HEK293 (cell line): Measurements from ENCODE around the gene PROCA1.

Experiments
- PATZ1 ChIP-seq: fragments of 450-650 bp; formaldehyde crosslinking; IDR thresholded peaks from 2 replicates; pipeline ENCODE4 v1.5.1; 2016; ENCODE audit warnings: missing biosample characterization, missing genetic modification characterization
- ZNF114 ChIP-seq: fragments of 450-650 bp; formaldehyde crosslinking; IDR thresholded peaks from 2 replicates; pipeline ENCODE4 v1.5.0; 2017; ENCODE audit warnings: missing biosample characterization, missing genetic modification characterization
- ZNF133 ChIP-seq: fragments of 450-650 bp; formaldehyde crosslinking; IDR thresholded peaks from 2 replicates; pipeline ENCODE4 v1.5.1; 2016; ENCODE audit warnings: missing biosample characterization, missing genetic modification characterization
- ZNF274 ChIP-seq, 2 experiments: fragments of 200-500 bp in 1 of 2; fragments of 450-650 bp in 1 of 2; sonication (Bioruptor generic) in 1 of 2; formaldehyde crosslinking in 1 of 2; IDR thresholded peaks; 2 replicates each; pipeline versions ENCODE4 v1.5.1 to v1.6.1; 2014 to 2016; ENCODE audit warnings: borderline replicate concordance in 1 of 2, inconsistent platforms in 1 of 2, low read length in 1 of 2, missing biosample characterization in 1 of 2, missing genetic modification characterization in 1 of 2
- ZNF366 ChIP-seq: fragments of 450-650 bp; formaldehyde crosslinking; conservative IDR thresholded peaks from 2 replicates; pipeline ENCODE4 v1.5.1; 2016; ENCODE audit warnings: missing biosample characterization, missing genetic modification characterization
- TF ChIP-seq, protein P1 (sequence below): fragments of 450-650 bp; formaldehyde crosslinking; IDR thresholded peaks from 2 replicates; pipeline ENCODE4 v1.5.1; 2016; ENCODE audit warnings: missing biosample characterization, missing genetic modification characterization

DNA sequence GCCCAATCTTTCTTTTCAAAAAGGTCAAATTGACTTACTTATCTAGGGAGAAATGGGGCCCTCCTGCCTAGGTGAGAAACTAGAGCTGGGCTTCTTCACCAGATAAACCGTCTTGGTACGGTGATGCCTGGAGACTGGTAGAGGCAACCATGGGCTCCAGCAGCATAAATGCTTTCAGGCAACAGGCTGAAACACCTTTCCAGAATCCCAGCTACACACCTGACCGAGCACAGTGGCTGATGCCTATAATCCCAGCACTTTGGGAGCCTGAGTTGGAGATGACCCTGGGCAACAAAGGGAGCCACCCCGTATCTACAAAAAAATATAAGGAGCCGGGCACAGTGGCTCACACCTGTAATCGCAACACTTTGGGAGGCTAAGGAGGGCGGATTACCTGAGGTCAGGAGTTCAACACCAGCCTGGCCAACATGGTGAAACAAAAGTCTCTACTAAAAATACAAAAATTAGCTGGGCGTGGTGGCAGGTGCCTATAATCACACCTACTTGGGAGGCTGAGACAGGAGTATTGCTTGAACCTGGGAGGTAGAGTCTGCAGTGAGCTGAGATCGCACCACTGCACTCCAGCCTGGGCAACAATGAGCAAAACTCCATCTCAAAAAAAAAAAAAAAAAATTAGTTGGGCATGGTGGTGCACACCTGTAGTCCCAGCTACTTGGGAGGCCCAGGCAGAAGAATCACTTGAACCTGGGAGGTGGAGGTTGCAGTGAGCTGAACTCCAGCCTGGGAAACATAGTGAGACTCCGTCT lies 40.1 kb upstream of the PROCA1 start:
- TF ChIP-seq ZNF274 (IDR thresholded peaks at IDR 0.05; ENCODE audit: low read length) (no peak), ZNF274 (tag by site-specific recombination; IDR thresholded peaks at IDR 0.05; ENCODE audit: borderline replicate concordance) (no peak), ZNF114 (tag by site-specific recombination) (no peak), ZNF133 (tag by site-specific recombination) (no peak), ZNF366 (no peak), PATZ1 (tag by site-specific recombination) (no peak)
- TF ChIP-seq, protein P1, sequence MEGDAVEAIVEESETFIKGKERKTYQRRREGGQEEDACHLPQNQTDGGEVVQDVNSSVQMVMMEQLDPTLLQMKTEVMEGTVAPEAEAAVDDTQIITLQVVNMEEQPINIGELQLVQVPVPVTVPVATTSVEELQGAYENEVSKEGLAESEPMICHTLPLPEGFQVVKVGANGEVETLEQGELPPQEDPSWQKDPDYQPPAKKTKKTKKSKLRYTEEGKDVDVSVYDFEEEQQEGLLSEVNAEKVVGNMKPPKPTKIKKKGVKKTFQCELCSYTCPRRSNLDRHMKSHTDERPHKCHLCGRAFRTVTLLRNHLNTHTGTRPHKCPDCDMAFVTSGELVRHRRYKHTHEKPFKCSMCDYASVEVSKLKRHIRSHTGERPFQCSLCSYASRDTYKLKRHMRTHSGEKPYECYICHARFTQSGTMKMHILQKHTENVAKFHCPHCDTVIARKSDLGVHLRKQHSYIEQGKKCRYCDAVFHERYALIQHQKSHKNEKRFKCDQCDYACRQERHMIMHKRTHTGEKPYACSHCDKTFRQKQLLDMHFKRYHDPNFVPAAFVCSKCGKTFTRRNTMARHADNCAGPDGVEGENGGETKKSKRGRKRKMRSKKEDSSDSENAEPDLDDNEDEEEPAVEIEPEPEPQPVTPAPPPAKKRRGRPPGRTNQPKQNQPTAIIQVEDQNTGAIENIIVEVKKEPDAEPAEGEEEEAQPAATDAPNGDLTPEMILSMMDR (tag by site-specific recombination), result no peak
